WI38 (cell line): Measurements from ENCODE around the gene ADRA2C.

ENCODE experiments used
- H3K4me3 ChIP-seq: 2 replicates; pipeline ENCODE4 v1.5.1; 2011; ENCODE audit warnings: low read depth, mild to moderate bottlenecking, control low read depth, low read length
- TF ChIP-seq, protein P1 (sequence below): IDR thresholded peaks from 2 replicates; pipeline ENCODE4 v1.5.1; 2012; ENCODE audit warnings: low read depth, mild to moderate bottlenecking, control low read depth, low read length

ADRA2C gene

DNA sequence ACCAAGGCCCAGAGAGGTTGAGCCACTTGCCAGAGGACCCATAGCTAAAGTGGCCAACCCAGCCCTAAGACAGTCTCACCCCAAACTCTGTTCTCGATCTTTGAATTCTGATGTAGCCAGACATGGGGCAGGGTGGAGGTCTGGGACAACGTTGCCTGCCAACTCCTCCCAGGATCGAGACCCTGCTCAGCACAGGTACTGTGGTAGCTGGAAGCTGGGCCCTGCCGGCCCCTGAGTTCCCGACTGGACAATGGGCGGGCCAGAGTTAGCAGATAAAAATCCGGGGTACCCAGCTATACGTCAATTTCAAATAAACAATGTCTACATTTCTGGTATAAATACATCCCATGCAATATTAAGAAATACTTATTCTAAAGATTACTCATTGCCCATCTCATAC, 35.3 kb downstream of the ADRA2C start:
- TF ChIP-seq, protein P1, sequence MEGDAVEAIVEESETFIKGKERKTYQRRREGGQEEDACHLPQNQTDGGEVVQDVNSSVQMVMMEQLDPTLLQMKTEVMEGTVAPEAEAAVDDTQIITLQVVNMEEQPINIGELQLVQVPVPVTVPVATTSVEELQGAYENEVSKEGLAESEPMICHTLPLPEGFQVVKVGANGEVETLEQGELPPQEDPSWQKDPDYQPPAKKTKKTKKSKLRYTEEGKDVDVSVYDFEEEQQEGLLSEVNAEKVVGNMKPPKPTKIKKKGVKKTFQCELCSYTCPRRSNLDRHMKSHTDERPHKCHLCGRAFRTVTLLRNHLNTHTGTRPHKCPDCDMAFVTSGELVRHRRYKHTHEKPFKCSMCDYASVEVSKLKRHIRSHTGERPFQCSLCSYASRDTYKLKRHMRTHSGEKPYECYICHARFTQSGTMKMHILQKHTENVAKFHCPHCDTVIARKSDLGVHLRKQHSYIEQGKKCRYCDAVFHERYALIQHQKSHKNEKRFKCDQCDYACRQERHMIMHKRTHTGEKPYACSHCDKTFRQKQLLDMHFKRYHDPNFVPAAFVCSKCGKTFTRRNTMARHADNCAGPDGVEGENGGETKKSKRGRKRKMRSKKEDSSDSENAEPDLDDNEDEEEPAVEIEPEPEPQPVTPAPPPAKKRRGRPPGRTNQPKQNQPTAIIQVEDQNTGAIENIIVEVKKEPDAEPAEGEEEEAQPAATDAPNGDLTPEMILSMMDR: no peak
- no peak overlapping the region for H3K4me3 ChIP-seq

DNA sequence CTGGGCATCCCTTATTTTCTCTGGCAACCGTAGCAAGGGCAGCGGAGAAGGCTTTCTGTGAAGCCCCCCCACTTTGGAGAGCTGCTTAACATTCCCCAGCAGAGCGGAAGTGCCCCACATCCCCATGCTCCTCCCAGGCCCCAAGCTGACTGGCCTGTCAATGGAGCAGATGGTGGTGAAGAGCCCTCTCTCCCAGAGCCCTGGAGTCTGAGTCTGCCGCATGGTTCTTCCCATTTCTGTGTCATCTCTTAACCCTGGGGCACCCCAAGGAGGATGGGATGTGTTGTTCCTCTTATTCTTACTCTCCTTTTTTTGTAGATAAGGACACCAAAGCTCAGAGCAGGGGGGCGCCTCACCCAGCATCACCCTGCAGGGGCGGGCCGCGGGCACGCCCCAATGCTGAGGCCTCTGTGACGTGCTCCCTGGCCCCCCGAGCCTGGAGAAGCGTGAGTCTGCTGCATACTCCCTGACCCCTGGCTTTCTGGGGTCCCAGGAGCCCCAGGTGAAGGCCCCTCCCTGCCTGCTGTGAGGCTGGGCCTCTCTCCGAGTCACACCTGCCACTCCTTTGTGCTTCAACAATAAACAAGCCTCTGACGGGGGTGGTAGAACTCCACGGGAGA, 35.9 kb downstream of the ADRA2C start:
- TF ChIP-seq, protein P1: no peak
- H3K4me3 ChIP-seq: no peak overlapping the region

DNA sequence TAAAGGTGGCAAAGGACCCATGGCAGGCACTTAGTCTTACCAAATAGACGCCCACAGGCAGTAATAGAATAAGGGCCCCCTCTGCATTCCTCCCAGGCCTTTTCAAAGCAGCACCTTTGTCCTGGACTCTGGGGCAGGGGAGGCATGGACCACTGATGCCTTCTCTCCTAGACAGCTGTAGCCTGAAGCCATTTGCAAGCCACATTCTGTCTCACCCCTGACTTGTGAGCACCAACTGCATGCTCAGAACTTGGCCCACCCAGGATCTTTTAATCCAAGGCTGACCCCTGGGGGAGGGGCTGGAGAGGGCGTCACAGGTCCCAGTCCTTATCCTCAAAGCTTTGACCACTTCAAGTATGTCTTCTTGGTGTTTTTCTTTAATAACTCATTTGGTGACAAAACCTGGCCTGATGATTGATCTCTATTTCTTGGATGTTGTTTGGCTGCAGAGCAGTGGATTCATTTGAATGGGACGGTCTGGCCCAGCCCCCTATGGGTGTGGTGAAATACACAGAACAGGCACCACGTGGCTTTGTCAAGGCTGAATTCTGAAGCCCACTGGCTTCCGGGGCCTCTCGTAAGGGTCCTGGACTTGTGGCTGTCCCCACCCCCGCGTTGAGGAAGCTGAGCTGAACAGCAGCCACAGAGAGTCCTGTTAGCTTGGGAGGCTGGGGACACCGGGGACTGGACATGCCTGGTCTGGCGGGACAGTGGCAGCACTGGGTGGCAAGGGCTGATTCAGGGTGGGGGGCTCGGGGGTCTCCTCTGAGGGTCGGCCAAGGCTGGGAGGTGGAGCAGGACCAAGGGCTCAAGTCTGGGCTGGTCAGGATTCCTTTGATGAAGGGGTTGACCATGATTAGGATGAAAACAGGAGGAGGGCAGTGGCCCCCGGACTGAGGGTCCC, 36.6 kb downstream of the ADRA2C start:
- TF ChIP-seq, protein P1: no peak
- no peak overlapping the region for H3K4me3 ChIP-seq

DNA sequence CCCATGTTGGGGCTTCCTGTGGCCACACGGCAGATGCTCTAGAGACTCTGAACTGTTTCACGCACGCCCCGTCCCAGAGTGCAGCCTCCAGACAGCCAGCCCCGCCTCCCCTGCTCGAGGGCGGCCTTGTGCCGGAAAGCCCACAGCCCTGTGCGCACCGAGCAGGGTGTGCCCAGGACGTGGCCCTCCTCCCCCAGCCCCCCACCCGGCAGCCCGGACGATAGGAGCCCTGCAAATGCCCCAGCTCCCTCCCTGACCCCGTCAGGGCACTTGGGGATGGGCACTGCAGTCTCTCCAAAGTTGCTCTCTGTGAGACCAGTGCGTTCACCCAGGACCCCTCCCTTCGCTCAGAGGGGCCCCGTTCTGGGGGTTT, 37.3 kb downstream of the ADRA2C start:
- TF ChIP-seq, protein P1: no peak
- H3K4me3 ChIP-seq: no peak overlapping the region

DNA sequence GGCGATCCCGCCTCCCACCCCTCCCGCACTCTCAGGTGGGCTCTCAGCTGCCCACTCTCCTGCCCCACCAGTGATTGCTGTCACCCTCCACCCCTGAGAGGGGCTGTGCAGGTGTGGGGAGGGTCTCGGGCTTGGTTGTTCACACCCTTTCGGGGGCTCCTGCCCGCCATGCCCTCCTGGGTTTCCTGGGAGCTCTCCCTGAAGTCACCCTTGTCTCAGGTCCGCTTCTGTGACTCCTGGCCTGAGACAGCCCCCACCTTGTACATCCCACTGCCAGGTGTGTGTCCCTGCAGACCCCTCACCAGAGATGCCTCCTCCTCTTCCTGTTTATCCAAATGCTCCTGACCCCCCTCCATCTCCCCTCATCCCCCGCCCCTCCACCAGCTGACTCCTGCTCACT, 37.8 kb downstream of the ADRA2C start:
- H3K4me3 ChIP-seq: no peak overlapping the region
- TF ChIP-seq, protein P1: no peak

DNA sequence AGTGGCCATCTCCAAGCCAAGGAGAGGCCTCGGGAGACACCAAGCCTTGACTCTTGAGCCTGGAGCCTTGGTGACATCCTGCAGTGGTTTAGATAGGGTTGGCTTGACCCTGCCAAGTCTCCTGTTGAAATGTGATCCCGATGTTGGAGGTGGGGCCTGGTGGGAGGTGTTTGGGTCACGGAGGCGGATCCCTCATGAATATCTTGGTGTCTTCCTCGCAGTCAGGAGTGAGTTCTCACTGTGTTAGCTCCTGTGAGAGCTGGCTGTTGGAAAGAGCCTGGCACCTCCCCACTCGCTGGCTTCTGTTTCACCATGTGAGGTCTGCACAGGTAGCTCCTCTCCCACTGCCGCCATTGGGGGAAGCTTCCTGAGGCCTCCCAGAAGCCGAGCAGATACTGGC, 38.8 kb downstream of the ADRA2C start:
- TF ChIP-seq, protein P1: no peak

DNA sequence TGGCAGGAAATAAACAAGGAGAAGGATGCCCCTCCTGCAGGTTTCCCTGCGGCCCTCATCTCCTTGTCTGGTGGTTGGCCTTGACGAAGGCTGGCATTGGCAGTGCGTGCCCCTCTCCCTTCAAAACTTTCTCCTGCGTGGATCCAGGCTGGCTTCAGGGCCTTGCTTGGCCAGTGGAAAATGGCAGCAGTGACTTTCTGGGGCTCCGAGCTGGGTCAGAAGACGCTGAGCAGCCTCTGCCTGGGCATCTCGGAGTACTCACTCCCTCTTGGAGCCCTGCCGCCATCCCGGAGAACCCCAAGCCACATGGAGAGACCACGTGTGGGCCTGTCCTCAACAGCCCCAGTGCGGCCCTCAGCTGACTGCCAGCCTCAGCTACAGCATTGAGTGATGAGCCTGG, 39.5 kb downstream of the ADRA2C start:
- TF ChIP-seq, protein P1: no peak
- H3K4me3 ChIP-seq: no peak overlapping the region

More for the DNA sequence above, 38.8 kb downstream of the ADRA2C start:
- no peak overlapping the region for H3K4me3 ChIP-seq
